ENCODE measurements around the gene DDX27. TPM values are rescaled to one million over a fixed set of nuclear protein-coding genes. Genes with fewer than 3 reads are reported as not detected.

DDX27 gene
- total RNA-seq, 2 donors from 2014 or later: 10.2 to 20.6 TPM

DNA sequence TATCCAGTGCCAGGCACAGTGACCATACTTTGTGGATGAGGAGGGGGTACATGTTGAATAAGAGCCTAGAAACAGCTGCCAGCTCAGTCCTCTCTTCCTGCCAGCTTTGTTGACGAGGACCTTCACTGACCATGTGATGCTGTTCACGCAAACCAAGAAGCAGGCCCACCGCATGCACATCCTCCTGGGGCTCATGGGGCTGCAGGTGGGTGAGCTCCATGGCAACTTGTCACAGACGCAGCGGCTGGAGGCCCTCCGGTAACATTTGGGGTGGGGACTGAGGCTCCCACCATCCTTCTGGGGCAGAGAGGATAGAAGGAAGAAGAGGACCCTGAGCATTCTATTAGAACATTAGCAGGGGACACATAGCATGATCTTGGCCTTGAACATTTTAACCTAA, 15.6 kb downstream of the DDX27 start:
- Histone ChIP-seq H3K9me3 (no peaks in the 10 kb centered on the region), H3K4me1 (no peaks in the 10 kb centered on the region), H3K36me3 (peaks cover 95% of the 10 kb centered on the region), H3K4me3 (no peak overlapping the region), H3K27me3 (no peaks in the 10 kb centered on the region), H3K27ac (no peak overlapping the region)
- DNase-seq (ENCODE audit: low spot score): no peak
- TF ChIP-seq, protein P1, sequence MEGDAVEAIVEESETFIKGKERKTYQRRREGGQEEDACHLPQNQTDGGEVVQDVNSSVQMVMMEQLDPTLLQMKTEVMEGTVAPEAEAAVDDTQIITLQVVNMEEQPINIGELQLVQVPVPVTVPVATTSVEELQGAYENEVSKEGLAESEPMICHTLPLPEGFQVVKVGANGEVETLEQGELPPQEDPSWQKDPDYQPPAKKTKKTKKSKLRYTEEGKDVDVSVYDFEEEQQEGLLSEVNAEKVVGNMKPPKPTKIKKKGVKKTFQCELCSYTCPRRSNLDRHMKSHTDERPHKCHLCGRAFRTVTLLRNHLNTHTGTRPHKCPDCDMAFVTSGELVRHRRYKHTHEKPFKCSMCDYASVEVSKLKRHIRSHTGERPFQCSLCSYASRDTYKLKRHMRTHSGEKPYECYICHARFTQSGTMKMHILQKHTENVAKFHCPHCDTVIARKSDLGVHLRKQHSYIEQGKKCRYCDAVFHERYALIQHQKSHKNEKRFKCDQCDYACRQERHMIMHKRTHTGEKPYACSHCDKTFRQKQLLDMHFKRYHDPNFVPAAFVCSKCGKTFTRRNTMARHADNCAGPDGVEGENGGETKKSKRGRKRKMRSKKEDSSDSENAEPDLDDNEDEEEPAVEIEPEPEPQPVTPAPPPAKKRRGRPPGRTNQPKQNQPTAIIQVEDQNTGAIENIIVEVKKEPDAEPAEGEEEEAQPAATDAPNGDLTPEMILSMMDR (IDR thresholded peaks at IDR 0.05): no peak

DNA sequence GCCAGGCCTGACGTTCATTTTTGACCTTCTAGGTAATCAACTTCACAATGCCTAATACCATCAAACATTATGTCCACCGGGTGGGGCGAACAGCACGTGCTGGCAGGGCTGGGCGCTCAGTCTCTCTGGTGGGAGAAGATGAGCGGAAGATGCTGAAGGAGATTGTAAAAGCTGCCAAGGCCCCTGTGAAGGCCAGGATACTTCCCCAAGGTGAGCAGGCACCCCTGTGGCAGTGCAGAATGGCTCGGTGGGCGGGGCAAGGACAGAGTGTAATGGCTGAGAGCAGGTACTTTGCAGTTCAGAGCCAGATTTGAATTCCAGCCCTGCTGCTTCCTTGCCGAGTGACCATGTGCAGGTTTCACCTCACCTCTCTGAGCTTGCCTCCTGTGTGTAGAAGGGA, 17.1 kb downstream of the DDX27 start:
- H3K9me3 ChIP-seq: no peaks in the 10 kb centered on the region
- no peaks in the 10 kb centered on the region for H3K4me1 ChIP-seq
- peaks cover 88% of the 10 kb centered on the region for H3K36me3 ChIP-seq
- H3K27me3 ChIP-seq: no peaks in the 10 kb centered on the region
- no peak overlapping the region for H3K4me3 ChIP-seq
- no peak overlapping the region for H3K27ac ChIP-seq
- DNase-seq (ENCODE audit: low spot score): no peak
- TF ChIP-seq, protein P1 (IDR thresholded peaks at IDR 0.05): no peak

DNA sequence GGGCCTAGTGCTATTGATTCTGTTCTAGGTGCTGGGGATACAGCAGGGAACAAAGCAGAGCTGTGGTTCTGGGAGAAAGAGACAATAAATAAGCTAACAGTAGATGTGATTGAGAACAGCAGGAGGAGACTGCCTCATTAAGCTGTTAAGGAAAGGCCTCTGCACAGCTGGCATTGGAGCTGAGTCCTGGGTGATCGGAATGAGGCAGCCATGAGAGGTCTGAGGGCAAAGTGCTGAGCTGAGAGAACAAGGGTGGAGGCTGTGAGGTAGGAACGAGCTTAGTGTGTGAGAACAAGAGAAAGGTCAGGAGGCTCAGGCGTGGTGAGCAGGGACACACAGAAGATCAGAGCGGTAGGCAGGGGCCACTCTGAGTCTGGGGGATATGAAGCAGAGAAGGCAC, 18.3 kb downstream of the DDX27 start:
- Histone ChIP-seq H3K4me1 (no peaks in the 10 kb centered on the region), H3K9me3 (no peaks in the 10 kb centered on the region), H3K27me3 (no peaks in the 10 kb centered on the region), H3K27ac (no peak overlapping the region), H3K36me3 (peaks cover 89% of the 10 kb centered on the region), H3K4me3 (no peak overlapping the region)
- TF ChIP-seq, protein P1 (IDR thresholded peaks at IDR 0.05): no peak
- no peak for DNase-seq (ENCODE audit: low spot score)

DNA sequence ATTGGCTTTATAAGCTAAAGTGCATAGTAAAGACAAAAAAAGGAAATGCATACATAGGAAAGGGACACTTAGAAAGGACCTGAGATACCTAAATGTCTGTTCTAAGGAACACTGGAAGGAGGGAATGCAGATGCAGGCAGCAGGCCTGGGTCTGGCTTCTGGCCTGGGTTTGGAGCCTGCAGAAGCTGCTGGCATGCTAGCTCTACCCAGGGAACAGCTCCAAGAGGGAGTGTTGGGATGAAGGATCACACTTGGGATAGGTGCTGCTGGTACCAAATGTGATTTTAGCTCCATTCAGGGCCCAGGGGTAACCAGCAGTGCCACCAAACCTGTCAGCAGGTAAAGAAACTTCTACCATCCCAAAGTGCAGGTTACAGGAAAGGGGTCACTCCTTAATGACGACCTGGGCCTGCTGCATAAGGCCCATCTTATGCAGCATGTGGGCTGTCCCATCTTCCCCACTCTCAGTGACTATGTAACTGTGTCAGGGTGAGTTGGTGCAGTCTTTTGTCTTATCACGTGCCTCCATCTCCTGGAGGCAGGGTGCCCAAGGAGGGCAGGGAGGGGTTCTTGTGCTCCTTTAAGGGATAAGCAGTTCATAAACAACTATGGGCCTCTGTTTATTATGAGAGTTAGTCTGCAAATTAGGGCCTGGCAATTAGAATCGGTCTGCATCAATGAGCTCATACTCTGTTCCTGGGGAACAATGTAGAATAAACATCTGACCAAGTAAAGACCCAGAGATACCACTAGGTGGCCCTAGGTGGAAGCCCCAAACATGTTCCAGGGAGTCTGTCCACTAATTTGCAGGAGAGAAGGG, 26.9 kb downstream of the DDX27 start:
- Histone ChIP-seq H3K27ac (no peak overlapping the region), H3K36me3 (peaks cover 93% of the 10 kb centered on the region)
- no peak for DNase-seq (ENCODE audit: low spot score)

DNA sequence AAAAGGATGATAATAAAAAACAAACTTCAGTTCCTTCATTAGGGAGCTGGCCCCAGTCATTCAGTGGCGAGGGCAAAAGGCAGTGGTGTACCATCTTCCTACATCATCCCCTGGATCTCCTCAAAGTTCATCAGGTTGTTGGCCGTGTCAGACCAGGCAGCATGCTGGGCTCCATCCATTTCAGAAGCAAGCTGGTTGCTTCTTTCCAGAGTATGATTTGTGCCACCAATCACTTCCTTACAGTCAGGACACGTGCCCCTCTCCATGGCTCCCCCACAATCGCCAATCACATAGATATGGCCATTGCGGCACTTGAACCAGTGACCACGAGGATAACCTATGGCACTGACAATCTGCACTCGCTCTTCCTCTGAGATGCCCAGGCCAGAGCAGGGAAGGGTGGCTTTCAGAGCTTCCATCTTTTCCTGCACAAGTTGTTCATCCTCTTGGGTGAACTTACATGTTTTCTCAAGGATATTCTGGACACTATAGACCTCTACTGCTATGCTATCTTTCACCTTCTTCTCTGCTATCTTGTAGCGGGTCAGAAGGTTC, 28.0 kb downstream of the DDX27 start:
- Histone ChIP-seq H3K9me3 (no peaks in the 10 kb centered on the region), H3K4me3 (no peak overlapping the region), H3K27ac (no peak overlapping the region), H3K27me3 (no peaks in the 10 kb centered on the region), H3K4me1 (peaks cover 0 to 17% of the 10 kb centered on the region in 2 donors), H3K36me3 (peaks cover 97% of the 10 kb centered on the region)
- no peak for DNase-seq (ENCODE audit: low spot score)
- TF ChIP-seq, protein P1 (IDR thresholded peaks at IDR 0.05): no peak

More for the DNA sequence above, 26.9 kb downstream of the DDX27 start:
- Histone ChIP-seq H3K27me3 (no peaks in the 10 kb centered on the region), H3K4me3 (no peak overlapping the region), H3K9me3 (no peaks in the 10 kb centered on the region), H3K4me1 (peaks cover 0 to 17% of the 10 kb centered on the region in 2 donors)
- TF ChIP-seq, protein P1 (IDR thresholded peaks at IDR 0.05): peak in 1 of 2 donors; percentile 62

All from right atrium auricular region (tissue), 2 donors.